BJ (cell line): ENCODE results near the gene COA1. TPM values are rescaled to one million over a fixed set of nuclear protein-coding genes. Genes with fewer than 3 reads are reported as not detected.
"Not testable (repeated sequence)": the region's sequence is repeated elsewhere in the genome, so short reads cannot be mapped to it uniquely, and the experiment has no call there.

ENCODE experiments used
- CTCF ChIA-PET: fragments of 350-600 bp; formaldehyde crosslinking; extraction: SDS; loops from one replicate; lab custom pipeline; 2021; ENCODE audit warnings: antibody characterized with exemption, inconsistent platforms; lab: Yijun Ruan, JAX
- POLR2A ChIA-PET: fragments of 300-600 bp; sonication (Branson Sonifier 250); formaldehyde crosslinking; extraction: SDS; loops from one replicate; lab custom pipeline; 2021; ENCODE audit warnings: antibody characterized with exemption; lab: Charles Lee
- DNase-seq: peaks from one replicate; pipeline ENCODE4 v3.0.0-alpha.2; 2011; ENCODE audit warnings: low read depth
- H3K27me3 ChIP-seq: 2 replicates; pipeline ENCODE4 v1.6.0; 2011; ENCODE audit warnings: low read length; ENCODE audit not compliant: control insufficient read depth, insufficient read depth
- H3K36me3 ChIP-seq: 2 replicates; pipeline ENCODE4 v1.5.1; 2011; ENCODE audit warnings: low read length; ENCODE audit not compliant: control insufficient read depth, insufficient read depth
- H3K4me3 ChIP-seq: 2 replicates; pipeline ENCODE4 v1.5.1; 2011; ENCODE audit warnings: low read depth, mild to moderate bottlenecking, control low read depth, low read length
- polyA minus RNA-seq: library from RNA; depleted of rRNA, polyadenylated mRNA; stranded (reverse); fragments of >200 nt; gene quantifications from 2 replicates; pipeline ENCODE4 v1.2.3, GENCODE V29; 2011; rRNA and poly(A)+ RNA removed
- polyA plus RNA-seq: library from polyadenylated mRNA; depleted of rRNA; stranded (reverse); fragments of >200 nt; gene quantifications from 2 replicates; pipeline ENCODE4 v1.2.3, GENCODE V29; 2011; rRNA removed
- TF ChIP-seq, protein P1 (sequence below): IDR thresholded peaks from 2 replicates; pipeline ENCODE4 v1.5.1; 2011; ENCODE audit warnings: low read depth, mild to moderate bottlenecking, control low read depth, inconsistent platforms, low read length, moderate library complexity; ENCODE audit not compliant: insufficient read depth

COA1 gene, protein sequence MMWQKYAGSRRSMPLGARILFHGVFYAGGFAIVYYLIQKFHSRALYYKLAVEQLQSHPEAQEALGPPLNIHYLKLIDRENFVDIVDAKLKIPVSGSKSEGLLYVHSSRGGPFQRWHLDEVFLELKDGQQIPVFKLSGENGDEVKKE
- polyA plus RNA-seq: 20.2 and 23.4 TPM in 2 replicates
- polyA minus RNA-seq: 22.3 and 30.2 TPM in 2 replicates

DNA sequence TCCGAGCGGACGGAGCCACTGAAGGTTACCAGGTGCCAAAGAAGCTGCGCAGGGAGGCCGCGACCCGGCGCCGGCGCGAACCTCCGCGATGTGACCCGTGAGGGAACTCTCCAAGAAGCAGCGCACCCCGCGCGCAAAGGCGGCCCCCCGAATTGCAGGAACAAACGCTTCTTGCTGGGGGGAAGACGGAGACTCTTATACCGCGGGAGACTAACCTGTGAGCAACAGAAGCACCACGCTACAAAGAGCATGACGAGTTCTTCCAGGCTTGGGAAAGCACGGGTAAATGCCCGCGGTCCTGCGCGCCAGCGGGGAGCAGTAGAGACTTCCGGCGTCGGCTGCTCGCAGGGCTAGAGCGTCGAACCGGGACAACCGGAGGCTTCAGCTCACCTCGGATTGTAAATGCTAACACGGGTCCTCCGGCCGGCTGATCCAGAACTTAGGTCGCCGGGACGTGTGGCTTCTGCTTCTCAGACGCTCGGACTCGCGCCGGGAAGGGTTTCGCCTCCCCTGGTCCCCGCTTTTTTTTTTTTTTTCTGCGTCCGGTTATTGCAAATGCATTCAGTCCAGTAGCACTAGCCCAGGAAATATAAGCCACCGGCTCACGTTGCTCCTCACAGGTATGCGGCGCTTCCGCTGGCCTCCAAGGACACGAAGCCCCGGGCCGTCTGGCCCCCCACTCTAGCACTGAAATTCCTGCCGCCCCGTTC is at the start of gene COA1:
Gene COA1, minus strand, starts transcription at position 310 of the 710 bp plus-strand sequence. CDS start 80,909 bp downstream, outside the sequence.
- peak within 1 kb of the TSS; percentile 92 for H3K4me3 ChIP-seq
- peak; percentile 53 for DNase-seq
- ChIA-PET CTCF (interaction anchor here (0.6 to 5.3 kb wide), 7 partner anchors 9 to 147 kb away, joined by 3 to 35 read pairs (median 4); partner anchors contain the start of gene STK17A), POLR2A (no interaction called here)
- TF ChIP-seq, protein P1, sequence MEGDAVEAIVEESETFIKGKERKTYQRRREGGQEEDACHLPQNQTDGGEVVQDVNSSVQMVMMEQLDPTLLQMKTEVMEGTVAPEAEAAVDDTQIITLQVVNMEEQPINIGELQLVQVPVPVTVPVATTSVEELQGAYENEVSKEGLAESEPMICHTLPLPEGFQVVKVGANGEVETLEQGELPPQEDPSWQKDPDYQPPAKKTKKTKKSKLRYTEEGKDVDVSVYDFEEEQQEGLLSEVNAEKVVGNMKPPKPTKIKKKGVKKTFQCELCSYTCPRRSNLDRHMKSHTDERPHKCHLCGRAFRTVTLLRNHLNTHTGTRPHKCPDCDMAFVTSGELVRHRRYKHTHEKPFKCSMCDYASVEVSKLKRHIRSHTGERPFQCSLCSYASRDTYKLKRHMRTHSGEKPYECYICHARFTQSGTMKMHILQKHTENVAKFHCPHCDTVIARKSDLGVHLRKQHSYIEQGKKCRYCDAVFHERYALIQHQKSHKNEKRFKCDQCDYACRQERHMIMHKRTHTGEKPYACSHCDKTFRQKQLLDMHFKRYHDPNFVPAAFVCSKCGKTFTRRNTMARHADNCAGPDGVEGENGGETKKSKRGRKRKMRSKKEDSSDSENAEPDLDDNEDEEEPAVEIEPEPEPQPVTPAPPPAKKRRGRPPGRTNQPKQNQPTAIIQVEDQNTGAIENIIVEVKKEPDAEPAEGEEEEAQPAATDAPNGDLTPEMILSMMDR: peak; percentile 19; the same call in 1 of the 2 replicates
- H3K27me3 ChIP-seq: no peaks in the 10 kb centered on the region
- no peaks in the 10 kb centered on the region for H3K36me3 ChIP-seq

DNA sequence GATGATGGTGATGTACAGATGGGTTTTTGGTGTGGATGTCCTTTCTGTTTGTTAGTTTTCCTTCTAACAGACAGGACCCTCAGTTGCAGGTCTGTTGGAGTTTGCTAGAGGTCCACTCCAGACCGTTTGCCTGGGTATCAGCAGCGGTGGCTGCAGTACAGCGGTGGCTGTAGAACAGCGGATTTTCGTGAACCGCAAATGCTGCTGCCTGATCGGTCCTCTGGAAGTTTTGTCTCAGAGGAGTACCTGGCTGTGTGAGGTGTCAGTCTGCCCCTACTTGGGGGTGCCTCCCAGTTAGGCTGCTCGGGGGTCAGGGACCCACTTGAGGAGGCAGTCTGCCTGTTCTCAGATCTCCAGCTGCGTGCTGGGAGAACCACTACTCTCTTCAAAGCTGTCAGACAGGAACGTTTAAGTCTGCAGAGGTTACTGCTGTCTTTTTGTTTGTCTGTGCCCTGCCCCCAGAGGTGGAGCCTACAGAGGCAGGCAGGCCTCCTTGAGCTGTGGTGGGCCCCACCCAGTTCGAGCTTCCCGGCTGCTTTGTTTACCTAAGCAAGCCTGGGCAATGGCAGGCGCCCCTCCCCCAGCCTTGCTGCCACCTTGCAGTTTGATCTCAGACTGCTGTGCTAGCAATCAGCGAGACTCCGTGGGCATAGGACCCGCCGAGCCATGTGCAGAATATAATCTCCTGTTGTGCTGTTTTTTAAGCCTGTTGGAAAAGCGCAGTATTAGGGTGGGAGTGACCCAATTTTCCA is 49.1 kb upstream of the COA1 start:
- H3K27me3 ChIP-seq, DNase-seq, CTCF ChIA-PET, H3K36me3 ChIP-seq, H3K4me3 ChIP-seq, POLR2A ChIA-PET: not testable (repeated sequence)

DNA sequence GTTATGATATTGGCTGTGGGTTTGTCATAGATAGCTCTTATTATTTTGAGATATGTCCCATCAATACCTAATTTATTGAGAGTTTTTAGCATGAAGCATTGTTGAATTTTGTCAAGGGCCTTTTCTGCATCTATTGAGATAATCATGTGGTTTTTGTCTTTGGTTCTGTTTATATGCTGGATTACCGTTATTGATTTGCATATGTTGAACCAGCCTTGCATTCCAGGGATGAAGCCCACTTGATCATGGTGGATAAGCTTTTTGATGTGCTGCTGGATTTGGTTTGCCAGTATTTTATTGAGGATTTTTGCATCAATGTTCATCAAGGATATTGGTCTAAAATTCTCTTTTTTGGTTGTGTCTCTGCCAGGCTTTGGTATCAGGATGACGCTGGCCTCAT is 45.9 kb upstream of the COA1 start:
- DNase-seq, POLR2A ChIA-PET, H3K4me3 ChIP-seq, CTCF ChIA-PET, H3K27me3 ChIP-seq, H3K36me3 ChIP-seq: not testable (repeated sequence)

DNA sequence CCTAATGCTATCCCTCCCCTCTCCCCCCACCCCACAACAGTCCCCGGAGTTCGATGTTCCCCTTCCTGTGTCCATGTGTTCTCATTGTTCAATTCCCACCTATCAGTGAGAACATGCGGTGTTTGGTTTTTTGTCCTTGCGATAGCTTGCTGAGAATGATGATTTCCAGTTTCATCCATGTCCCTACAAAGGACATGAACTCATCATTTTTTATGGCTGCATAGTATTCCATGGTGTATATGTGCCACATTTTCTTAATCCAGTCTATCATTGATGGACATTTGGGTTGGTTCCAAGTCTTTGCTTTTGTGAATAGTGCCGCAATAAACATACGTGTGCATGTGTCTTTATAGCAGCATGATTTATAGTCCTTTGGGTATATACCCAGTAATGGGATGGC is 43.9 kb upstream of the COA1 start:
- DNase-seq, H3K4me3 ChIP-seq, H3K27me3 ChIP-seq, CTCF ChIA-PET, H3K36me3 ChIP-seq, POLR2A ChIA-PET: not testable (repeated sequence)

DNA sequence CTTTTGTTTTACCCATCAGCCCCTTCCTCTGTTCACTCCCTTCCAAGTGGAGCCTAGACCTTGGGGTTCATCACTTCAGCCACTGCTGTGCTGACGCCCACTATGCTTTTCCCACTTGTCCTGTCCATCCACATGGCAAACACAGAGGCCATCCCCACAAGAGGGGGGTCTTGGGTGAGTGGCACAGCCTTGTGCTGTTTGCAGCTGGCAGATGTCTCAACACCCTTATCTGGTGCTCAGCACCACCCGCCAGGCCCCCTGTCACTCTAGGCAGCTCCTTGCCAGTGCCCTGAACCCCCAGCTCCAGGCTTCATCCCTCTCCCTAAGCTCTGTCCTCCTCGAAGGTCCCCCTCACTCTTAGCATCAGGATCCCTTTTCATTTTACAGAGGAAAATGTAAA is 42.2 kb upstream of the COA1 start:
- CTCF ChIA-PET: no interaction called here
- POLR2A ChIA-PET: no interaction called here
- H3K27me3 ChIP-seq: no peaks in the 10 kb centered on the region
- DNase-seq: no peak
- no peak overlapping the region for H3K4me3 ChIP-seq
- TF ChIP-seq, protein P1: no peak
- H3K36me3 ChIP-seq: peaks cover 3% of the 10 kb centered on the region

DNA sequence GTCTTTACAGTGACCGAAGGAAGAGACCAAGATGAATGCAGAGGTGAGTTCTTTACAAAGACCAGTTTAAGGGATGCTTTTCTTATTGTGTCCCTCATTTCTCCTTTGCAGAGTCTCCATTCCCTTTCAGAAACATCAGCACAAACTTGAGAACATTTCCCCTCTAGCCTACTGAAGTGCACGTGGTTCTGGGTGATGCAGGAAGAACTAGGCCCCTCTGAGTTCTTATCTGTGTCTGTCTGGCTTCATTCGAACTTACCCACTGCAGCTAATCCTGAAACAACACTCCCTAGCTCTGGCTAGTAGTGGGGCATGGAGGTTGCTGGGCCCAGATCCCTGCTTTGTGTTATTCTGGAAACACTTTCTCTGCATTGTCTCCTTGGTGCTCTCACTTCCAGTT is 41.8 kb upstream of the COA1 start:
- ChIA-PET POLR2A (no interaction called here), CTCF (no interaction called here)
- no peak for DNase-seq
- TF ChIP-seq, protein P1: no peak
- no peak overlapping the region for H3K4me3 ChIP-seq
- H3K27me3 ChIP-seq: no peaks in the 10 kb centered on the region
- H3K36me3 ChIP-seq: peaks cover 3% of the 10 kb centered on the region
